ENCODE data around the gene PPCDC. TPM values are rescaled to one million over a fixed set of nuclear protein-coding genes. Genes with fewer than 3 reads are reported as not detected.
A peak's percentile ranks its signal among the peaks of the same experiment; 100 is the strongest.

PPCDC gene
- total and polyA plus RNA-seq, 4 donors, result 12.8 to 23.8 (median 20.8) TPM

DNA sequence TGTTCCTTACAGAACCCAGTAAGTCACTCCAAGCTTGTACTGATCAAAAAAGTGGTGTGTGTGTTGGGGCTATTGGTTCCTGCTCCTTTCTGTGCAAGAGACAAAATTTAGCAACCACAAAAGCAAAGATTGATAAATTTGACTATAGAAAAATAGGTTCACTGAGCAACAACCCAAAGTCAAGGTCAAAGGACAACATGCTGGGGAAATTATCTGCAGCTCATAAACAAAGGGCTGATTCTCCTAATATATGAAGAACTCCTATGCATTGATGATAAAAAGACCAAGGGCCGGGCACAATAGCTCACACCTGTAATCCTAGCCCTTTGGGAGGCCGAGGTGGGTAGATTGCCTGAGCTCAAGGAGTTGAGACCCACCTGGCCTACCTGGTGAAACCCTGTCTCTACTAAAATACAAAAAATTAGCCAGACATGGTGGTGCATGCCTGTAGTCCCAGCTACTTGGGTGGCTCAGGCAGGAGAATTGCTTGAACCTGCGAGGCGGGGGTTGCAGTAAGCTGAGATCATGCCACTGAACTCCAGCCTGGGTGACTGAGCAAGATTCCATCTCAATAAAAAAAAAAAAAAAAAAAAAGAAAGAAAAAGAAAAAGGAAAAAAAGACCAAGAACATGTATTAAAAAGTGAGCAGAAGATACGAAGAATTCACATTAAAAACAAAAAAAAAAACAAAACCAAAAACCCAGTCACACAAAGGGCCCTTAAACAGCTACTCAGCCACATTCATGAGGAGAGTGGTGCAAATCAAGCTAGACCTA lies 29.8 kb downstream of the PPCDC start:
- H3K27ac ChIP-seq (ENCODE audit: low read depth in 1 of 2, low read length in 1 of 2), result no peak overlapping the region
- no peaks in the 10 kb centered on the region for H3K9me3 ChIP-seq (ENCODE audit: control insufficient read depth in 4 of 4, insufficient read depth in 3 of 4, low read length in 3 of 4)
- H3K27me3 ChIP-seq (ENCODE audit: control insufficient read depth in 3 of 3, insufficient read depth in 3 of 3, low read length in 2 of 3), result no peaks in the 10 kb centered on the region
- H3K36me3 ChIP-seq (ENCODE audit: control insufficient read depth in 4 of 4, insufficient read depth in 4 of 4, low read length in 4 of 4), result no peaks in the 10 kb centered on the region
- 95 to 98% methylated on average over 5 of the region's 5 CpGs for WGBS, 2 donors
- TF ChIP-seq, protein P1, sequence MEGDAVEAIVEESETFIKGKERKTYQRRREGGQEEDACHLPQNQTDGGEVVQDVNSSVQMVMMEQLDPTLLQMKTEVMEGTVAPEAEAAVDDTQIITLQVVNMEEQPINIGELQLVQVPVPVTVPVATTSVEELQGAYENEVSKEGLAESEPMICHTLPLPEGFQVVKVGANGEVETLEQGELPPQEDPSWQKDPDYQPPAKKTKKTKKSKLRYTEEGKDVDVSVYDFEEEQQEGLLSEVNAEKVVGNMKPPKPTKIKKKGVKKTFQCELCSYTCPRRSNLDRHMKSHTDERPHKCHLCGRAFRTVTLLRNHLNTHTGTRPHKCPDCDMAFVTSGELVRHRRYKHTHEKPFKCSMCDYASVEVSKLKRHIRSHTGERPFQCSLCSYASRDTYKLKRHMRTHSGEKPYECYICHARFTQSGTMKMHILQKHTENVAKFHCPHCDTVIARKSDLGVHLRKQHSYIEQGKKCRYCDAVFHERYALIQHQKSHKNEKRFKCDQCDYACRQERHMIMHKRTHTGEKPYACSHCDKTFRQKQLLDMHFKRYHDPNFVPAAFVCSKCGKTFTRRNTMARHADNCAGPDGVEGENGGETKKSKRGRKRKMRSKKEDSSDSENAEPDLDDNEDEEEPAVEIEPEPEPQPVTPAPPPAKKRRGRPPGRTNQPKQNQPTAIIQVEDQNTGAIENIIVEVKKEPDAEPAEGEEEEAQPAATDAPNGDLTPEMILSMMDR (IDR thresholded peaks at IDR 0.05; ENCODE audit: control extremely low read depth, extremely low read depth), result no peak
- H3K9ac ChIP-seq (ENCODE audit: insufficient read depth in 1 of 2, low read length in 2 of 2), result no peak overlapping the region
- ATAC-seq (ENCODE audit: insufficient read depth, low FRiP score), result no peak
- DNase-seq, result no peak
- no peak overlapping the region for H3K4me3 ChIP-seq
- peaks cover 6 to 34% (median 18%) of the 10 kb centered on the region in 5 donors for H3K4me1 ChIP-seq (ENCODE audit: control insufficient read depth in 5 of 5, insufficient read depth in 5 of 5, low read length in 5 of 5)

DNA sequence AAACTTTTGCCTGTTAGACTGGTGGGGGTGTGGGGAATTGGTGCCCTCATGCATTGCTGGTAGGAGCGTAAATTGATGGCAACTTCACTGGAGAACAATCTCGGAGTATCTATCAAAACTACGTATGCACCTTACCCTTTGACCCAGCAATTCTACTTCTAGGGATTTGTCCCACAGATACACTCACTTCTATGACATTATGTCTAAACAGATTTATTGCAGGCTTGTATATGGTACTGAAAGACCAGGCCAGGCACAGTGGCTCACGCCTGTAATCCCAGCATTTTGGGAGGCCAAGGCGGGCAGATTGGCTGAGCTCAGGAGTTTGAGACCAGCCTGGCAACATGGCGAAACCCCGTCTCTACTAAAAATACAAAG lies 30.3 kb downstream of the PPCDC start:
- Histone ChIP-seq H3K4me3 (no peak overlapping the region), H3K27ac (ENCODE audit: low read depth in 1 of 2, low read length in 1 of 2) (no peak overlapping the region), H3K27me3 (ENCODE audit: control insufficient read depth in 3 of 3, insufficient read depth in 3 of 3, low read length in 2 of 3) (no peaks in the 10 kb centered on the region), H3K9ac (ENCODE audit: insufficient read depth in 1 of 2, low read length in 2 of 2) (no peak overlapping the region), H3K36me3 (ENCODE audit: control insufficient read depth in 4 of 4, insufficient read depth in 4 of 4, low read length in 4 of 4) (no peaks in the 10 kb centered on the region), H3K9me3 (ENCODE audit: control insufficient read depth in 4 of 4, insufficient read depth in 3 of 4, low read length in 3 of 4) (no peaks in the 10 kb centered on the region), H3K4me1 (ENCODE audit: control insufficient read depth in 5 of 5, insufficient read depth in 5 of 5, low read length in 5 of 5) (peaks cover 5 to 28% (median 15%) of the 10 kb centered on the region in 5 donors)
- TF ChIP-seq, protein P1 (IDR thresholded peaks at IDR 0.05; ENCODE audit: control extremely low read depth, extremely low read depth), result no peak
- WGBS, 2 donors, result 96% methylated on average over 7 of the region's 7 CpGs
- ATAC-seq (ENCODE audit: insufficient read depth, low FRiP score) (no peak), DNase-seq (no peak)

DNA sequence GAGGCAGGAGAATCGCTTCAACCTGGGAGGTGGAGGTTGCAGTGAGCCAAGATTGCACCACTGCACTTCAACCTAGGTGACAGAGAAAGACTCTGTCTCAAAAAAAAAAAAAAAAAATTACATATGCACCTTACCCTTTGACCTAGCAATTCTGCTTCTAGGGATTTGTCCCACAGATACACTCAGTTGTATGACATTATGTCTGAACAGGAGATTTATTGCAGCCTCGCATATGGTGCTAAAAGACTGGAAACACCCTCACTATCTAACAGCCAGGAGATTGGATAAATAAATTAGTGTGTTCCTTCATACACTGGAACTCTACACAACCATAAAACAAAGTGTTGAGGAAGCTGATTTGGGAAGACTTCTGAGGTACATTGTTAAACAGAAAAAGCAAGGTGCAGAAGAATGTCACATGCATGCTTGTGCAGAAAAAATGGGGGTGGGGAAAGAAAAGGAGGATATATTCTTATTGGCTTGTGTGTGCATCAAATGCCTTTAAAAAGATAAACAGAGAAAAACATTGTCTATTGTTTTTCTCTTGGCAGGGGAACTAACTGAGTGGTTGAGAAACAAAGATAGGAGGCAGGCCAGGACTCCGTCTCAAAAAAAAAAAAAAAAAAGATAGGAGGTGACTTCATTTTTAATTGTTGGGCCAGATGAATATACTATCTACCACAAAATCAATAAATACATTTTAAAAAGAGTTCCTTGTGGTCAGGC lies 30.9 kb downstream of the PPCDC start:
- Histone ChIP-seq H3K9me3 (ENCODE audit: control insufficient read depth in 4 of 4, insufficient read depth in 3 of 4, low read length in 3 of 4) (no peaks in the 10 kb centered on the region), H3K4me3 (no peak overlapping the region), H3K9ac (ENCODE audit: insufficient read depth in 1 of 2, low read length in 2 of 2) (no peak overlapping the region), H3K4me1 (ENCODE audit: control insufficient read depth in 5 of 5, insufficient read depth in 5 of 5, low read length in 5 of 5) (peaks cover 0 to 22% (median 10%) of the 10 kb centered on the region in 5 donors), H3K27me3 (ENCODE audit: control insufficient read depth in 3 of 3, insufficient read depth in 3 of 3, low read length in 2 of 3) (no peaks in the 10 kb centered on the region), H3K27ac (ENCODE audit: low read depth in 1 of 2, low read length in 1 of 2) (peak overlapping the region in 1 of 2 donors; percentile 24), H3K36me3 (ENCODE audit: control insufficient read depth in 4 of 4, insufficient read depth in 4 of 4, low read length in 4 of 4) (no peaks in the 10 kb centered on the region)
- DNase-seq (peak in 1 of 3 donors; percentile 34), ATAC-seq (ENCODE audit: insufficient read depth, low FRiP score) (no peak)
- TF ChIP-seq, protein P1 (IDR thresholded peaks at IDR 0.05; ENCODE audit: control extremely low read depth, extremely low read depth), result no peak
- WGBS, 2 donors, result 60 to 68% methylated on average over 3 of the region's 3 CpGs

Data from lung (tissue), 12 donors.